HS-5 (cell line): ENCODE results near the gene WNK1.
"Not testable (repeated sequence)": the region's sequence is repeated elsewhere in the genome, so short reads cannot be mapped to it uniquely, and the experiment has no call there.

Experiments
- DNase-seq: peaks from one replicate; pipeline ENCODE4 v3.0.0-alpha.2; 2012; ENCODE audit warnings: low read depth

Gene WNK1

DNA sequence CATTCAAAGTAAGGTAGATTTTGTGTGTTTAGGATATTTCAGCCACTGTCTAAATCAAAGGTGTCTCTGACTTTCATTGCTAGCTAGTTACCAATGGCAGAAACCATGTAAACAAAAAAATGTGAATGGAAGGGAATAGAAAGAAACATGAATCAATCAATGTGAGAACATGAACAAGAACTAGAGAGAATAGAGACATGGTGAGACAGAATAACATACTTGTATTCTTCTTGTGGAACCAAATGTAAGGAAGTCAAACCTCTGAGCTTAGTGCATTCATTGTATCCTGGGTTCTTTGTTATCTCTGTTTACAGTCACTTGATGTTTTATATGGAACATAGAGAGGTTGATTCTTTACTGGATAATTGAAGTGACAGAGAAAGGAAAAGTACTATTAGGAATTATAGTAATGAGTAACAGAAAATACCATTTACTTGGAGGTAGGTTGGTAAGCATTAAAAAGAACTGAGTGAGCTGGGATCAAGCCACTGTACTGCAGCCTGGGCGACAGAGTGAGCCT lies 2.6 kb upstream of the WNK1 start:
- no peak for DNase-seq

DNA sequence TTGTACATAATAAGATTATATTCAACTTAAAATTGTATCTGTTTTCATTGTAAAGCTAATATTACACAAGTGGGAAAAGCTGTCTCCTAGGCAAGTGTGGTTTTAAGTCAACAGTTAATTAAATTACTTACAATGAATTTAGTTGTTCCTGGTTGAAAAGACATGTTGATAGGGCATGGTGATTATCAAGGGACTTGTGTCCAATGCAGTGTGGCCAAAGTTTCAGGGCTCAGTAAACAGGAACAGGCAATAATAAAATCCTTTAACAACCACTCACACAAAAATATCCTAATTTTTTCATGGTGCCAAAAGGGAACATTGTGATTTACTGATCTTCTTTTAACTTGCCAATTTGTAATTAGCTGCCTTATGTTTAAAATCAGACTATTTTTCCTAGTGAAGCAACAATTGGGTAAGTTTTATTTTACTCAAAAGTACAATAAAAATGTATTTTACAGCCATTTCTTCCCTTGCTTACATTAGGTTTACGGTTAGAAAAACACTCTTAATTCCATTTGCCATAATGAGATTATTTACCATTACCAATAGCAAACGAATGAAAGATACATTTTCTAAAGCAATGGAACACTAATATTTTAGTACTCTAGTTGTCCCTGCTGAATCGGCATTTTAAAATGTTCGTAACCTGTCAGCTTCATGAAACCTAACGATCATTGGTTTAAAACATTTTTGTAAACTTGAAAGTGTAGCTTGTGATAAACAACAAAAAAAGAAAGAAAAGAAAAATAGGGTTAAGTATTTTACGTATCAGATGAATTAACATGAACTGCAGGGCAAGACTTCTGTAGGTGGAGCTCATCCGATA lies 1.8 kb upstream of the WNK1 start:
- DNase-seq, result no peak

DNA sequence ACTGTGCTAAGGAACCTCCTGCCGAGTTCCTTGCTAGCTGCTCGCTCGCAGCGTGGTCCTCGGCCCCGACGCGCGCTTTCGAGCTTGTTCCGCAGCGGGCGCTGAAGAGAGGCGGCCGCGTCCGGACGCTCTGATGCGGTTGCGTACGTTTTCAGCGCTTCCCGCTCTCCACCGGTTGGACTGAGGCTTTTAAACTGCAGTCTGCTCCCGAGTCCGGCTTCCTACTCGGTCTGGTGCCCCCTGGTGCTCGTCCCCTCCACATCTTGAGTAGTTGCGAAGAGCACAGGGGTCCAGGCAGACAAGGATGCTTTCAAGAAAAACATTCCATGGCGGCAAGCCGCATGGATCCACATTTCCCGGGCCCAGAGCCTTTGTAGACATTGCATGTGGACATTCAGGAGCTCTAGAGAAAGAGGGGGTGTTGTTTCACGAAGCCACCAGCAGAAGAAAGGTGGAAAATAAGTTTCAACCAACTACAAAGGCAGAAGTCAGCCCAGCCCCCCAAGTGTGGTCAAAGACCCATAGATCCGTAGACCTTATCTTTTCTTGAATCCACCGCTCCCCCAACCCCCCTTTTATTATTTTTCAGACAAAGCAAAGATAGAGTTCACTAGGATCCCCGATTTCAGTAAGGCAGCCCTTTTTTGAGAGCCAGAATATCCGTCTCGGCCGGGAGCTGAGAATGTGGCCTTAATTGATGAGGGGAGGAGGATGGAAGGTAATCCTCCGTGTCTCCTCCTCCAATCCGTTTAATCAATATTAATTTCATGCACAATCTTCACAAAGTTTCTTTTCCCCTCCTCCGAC lies 984 bp upstream of the WNK1 start:
- peak; percentile 91 for DNase-seq

DNA sequence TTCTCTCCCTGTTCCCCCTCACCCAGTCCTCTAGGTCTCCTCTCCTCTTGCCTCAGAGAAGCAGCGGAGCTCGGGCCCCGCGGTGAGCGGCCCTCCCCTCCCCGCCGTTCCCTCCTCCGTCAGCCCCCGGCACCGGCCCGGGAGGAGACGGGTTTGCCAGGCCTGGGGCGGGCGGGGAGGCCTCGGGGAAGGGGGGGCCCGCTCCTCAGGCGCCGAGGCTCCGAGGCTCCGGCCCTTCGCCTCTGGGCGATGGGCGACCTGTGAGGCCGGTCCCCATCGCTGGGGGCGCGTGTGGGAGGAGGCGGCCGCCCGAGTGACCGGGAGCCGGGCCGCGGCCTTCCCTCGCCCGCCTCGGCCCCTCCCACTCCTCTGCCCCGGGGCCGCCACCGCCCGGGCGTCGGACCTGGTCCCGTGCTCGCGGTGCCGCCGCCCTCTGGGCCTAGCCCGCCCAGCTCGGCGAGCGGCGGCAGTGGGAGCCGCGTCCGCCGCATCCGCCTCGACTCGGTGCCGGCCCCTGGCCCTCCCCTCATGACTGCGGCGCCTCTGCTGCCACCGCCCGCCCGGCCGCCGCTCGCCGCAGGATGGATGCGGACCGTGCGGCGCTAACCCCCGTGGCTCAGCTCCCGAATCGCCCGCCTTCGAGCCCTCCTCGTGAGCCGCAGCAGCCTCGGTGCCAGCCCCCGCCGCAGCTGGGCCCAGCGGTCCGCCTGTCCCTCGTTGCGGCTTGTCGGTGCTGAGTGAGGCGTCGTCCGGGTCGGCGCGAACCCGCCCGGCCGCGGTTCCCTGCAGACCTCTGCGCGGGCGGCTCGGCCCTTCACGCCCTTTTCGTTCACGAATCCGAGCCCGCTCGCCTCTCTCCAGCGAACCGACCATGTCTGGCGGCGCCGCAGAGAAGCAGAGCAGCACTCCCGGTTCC lies 574 bp downstream of the WNK1 start:
- no peak for DNase-seq

DNA sequence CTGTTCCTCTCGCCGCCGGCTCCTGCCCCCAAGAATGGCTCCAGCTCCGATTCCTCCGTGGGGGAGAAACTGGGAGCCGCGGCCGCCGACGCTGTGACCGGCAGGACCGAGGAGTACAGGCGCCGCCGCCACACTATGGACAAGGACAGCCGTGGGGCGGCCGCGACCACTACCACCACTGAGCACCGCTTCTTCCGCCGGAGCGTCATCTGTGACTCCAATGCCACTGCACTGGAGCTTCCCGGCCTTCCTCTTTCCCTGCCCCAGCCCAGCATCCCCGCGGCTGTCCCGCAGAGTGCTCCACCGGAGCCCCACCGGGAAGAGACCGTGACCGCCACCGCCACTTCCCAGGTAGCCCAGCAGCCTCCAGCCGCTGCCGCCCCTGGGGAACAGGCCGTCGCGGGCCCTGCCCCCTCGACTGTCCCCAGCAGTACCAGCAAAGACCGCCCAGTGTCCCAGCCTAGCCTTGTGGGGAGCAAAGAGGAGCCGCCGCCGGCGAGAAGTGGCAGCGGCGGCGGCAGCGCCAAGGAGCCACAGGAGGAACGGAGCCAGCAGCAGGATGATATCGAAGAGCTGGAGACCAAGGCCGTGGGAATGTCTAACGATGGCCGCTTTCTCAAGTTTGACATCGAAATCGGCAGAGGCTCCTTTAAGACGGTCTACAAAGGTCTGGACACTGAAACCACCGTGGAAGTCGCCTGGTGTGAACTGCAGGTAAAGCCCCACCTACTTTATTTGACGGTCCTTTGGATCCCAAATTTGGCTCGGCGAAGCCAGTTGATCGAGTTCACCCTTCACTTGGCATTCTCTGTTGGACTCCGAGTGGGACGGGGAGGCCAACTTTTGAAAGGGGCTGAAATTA lies 1.5 kb downstream of the WNK1 start:
- DNase-seq, result no peak

DNA sequence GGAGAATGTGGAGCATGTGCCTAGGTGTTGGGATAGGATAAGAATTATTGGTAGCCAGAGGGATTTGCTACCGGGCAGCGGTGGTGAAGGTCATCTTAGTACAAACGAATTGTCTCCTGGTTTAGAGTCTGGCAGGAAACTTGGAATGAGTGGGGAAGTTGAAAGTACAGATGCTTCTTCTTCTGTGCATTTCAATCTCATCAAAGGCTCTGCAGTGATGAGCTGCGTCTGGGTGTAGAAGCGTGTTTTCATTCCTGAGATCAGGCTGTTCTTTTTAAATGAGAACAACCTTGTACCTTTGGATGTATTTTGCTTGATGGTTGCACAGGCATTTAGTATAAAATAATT lies 2.1 kb downstream of the WNK1 start:
- no peak for DNase-seq

DNA sequence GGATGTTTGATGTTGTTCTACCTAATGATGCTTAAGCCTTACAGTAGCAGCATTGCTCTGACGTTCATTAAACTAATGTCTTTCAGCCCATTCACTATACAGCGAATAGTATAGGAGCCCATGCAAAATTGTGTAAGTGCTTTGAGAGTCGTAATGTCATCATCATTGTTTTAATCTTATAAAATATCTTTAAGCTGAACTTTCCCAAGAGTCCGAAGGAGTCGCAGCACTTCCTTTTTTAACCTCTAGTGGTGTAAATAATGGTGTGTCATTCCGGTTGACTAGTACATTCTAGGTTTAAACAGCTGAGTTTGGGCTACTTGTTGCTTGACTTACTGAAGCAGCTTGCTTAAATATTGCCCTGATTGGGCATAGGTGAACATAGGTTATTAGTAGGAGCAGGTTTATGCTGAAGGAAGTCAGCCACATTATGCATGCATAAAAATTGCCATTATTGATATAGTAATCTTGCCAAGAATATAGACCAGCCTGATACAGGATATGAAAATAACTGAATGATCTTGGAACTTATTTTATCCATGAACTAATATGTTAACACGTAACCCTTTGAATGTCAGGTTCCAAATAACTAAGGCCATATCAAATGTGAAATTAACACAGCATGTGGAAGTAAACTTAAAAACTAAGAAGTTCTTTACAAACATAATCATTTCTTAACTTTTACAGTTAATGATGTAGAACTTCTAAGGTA lies 2.6 kb downstream of the WNK1 start:
- peak; percentile 67 for DNase-seq

DNA sequence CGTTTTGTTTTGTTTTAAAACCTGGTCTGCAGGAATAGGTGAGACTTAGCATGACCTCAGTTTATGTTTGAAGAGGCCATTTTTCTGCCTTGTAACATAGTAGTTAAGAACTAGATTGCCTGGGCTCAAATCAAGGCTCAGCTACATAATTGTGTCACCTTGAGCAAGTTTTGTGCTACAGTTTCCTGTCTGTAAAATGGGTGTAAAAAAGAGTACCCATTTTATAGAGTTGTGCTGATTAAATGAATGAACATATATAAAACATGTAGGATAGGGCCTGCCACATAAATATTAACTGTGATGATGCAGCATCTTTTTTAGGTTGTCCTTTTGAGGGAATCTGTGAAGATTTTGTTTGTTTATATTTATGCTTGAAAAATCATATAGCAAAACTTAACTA lies 7.2 kb downstream of the WNK1 start:
- DNase-seq, result no peak

DNA sequence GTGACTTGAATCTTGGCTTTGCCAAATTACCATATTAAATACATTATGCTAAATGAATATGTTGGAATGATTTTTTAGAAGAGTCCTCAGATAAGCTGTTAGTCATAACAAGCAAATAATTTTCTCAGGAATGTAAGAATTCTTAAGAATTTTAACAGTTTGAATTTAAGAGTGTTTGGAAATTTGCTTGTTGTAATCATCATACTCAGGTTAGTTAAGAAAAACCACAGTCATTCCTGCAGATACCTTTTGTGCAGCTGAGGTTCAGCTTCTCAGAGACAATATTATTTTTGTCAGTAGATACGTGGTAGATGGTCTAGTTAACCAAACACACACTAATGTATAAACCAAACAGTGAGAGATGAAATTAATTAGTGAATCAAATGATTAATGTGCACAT lies 8.9 kb downstream of the WNK1 start:
- DNase-seq, result no peak

DNA sequence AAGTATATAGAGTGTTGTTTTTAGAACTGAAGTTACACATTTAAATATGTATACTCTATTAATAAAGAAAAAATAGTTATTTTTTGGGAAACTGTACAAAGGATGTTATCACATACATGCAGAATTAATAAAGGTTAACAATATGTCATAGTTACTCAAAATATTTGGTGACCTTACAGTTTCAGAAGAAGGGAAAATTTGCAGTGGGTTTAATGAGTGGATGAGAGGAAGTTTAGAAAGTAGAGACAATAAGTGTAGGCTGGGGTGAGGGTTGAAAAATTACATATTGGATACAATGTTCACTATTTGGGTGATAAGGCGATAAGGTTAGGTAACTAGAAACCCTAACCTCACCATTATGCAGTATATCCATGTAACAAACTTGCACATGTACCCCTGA lies 13.5 kb downstream of the WNK1 start:
- no peak for DNase-seq

DNA sequence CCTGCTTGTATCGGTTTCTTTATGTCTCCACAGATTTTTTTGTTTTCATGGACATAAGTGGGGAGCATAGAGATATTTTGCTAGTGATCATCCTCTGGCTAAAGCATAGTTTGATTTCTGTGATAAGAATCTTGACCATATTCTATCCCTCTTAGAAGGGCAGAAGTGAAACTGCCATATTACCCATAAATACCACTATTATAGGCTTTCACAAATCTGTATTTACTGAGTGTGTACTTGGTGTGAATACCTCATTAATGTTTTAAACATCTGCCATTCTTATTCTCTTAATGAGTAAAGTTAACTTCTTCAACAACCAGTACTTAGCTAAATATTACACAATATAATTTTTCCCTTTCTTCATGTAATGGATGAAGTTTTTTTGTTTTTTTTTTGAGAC lies 16.1 kb downstream of the WNK1 start:
- no peak for DNase-seq

DNA sequence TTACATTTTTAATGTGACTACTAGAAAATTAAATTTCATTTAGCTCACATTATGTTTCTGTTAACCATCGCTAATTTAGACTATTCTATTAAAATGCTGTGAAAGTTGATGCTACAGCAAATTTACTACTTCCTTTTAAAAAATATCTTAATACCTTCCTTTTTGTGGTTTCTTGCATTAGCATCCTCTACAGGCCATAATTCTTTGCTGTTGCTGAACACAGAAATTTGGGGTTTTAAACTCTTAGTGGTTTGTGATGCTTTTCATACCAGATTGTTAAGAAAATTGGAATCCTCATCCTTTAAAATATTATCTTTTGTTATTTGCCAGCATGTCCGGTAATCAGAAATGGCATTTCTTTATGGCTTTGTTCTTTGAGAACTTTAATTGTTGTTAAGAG lies 18.1 kb downstream of the WNK1 start:
- no peak for DNase-seq

DNA sequence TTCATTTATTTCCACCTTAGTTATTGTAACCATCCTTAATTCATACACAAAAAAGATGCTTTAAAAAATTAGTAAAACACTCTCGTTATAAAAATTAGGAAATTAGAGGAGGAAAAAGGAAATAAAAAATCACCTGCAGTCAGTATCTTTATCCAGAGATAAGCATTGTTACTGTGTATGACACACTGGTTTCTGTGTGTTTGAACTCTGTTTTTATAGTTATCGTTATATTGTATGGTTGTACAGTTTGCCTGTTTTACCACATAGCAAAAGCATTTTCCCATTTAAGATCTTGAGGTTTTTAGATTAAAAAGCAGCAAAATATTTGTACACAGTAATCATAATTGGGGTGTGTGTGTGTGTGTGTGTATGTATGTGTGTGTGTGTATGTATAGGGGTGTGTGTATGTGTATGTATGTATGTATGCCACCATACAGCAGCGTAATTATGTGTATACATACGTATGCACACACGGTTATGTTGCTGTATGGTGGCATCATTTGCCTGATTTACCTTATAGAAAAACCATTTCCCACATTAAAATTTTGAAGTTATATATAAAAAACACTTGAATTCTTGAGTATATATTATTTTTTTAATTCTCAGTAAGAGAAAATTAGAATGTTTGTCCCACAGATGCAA lies 19.8 kb downstream of the WNK1 start:
- no peak for DNase-seq

DNA sequence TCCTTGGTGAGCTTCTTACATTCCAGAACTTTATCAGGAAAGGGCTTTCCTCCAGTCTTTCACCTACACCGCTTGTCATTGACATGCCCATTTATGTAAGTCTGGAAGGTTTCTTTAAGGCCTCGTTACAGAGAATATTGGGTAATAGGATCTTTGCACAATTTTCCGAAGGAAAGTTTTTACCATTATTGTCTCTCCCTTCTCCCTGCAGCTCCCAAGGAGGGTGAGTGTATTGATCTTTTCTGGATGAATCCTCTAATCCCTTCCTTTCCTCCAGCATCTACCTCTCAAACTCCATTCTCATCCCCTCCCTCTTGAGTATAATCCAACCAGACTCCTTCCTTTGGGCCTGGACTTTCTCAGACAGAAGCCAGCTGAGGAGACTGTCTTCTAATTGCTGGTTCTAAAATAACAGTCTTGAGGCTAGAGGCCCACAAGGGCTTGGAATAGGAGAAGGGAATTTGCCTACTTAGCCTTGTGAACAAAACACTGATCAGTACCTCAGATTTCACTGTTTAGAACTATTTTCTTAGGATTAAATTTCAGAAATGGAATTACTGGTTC lies 21.8 kb downstream of the WNK1 start:
- no peak for DNase-seq

DNA sequence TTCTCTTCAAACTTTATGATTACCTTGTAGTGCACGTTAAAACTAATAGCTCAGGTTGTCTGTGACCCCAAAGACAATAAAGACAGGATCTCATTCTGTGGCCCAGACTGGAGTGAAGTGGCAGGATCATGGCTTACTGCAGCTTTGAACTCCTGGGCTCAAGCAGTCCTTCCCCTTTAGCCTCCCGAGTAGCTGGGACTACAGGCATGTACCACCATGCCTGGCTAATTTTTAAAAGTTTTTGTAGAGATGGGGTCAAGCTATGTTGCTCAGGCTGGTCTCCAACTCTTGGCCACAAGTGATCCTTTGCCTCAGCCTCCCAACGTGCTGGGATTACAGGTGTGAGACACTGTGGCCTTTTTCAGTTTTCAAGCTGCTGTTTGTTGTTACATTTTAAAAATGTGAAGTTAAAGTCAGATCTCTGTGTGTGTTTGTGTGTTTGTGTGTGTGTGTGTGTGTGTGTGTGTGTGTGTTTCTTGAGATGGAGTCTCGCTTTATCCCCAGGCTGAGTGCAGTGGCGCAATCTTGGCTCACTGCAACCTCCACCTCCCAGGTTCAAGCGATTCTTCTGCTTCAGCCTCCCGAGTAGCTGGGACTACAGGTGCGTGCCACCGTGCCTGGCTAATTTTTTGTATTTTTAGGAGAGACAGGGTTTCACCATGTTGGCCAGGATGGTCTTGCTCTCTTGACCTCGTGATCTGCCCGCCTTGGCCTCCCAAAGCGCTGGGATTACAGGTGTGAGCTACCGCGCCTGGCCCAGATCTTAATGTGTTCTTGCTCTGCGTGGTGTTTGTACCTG lies 23.8 kb downstream of the WNK1 start:
- DNase-seq, result not testable (repeated sequence)

DNA sequence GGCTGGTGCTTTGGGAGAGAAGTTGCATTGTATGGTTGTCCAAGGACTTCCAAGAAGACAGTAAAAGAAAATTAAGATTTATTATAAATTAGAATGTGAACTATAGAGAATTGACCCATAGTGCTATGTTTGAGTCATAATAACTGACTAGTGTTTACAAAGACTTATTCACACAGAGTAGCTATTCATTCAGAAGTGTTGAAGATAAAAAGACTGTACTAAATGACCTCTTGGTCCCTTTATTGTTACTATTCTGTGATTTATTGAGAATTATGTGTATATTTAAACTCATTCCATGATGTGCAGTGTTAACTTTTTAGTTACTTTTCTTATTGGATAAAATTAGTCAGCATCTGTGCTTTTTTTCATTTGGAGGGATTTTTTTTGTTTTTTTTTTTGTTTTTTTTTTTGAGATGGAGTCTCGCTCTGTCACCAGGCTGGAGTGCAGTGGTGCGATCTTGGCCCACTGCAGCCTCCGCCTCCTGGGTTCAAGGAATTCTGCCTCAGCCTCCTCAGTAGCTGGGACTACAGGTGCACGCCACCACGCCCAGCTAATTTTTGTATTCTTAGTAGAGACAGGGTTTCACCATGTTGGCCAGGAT lies 24.5 kb downstream of the WNK1 start:
- not testable (repeated sequence) for DNase-seq

DNA sequence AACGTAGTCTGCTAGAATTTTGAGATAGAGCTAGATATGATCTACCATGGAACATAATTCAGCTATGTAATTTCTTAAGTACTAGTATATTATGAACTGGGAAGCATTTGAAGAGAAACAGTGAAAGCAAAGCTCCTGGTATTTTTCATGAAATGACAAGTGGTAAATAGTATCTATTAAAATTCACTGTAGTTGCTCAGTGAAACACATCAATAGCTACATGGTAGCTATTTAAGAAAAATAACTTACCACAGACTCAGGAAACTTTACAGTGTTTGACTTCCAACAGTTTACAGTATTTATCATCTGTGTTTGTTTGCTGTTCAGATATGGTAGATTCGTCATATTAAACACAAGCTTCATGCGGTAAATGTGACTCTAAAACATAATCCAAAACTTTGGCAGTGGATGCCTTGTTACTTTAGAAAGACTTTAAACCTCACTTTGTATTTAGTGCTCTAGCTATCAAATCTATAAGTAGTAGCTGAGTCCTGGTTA lies 25.2 kb downstream of the WNK1 start:
- DNase-seq, result no peak

DNA sequence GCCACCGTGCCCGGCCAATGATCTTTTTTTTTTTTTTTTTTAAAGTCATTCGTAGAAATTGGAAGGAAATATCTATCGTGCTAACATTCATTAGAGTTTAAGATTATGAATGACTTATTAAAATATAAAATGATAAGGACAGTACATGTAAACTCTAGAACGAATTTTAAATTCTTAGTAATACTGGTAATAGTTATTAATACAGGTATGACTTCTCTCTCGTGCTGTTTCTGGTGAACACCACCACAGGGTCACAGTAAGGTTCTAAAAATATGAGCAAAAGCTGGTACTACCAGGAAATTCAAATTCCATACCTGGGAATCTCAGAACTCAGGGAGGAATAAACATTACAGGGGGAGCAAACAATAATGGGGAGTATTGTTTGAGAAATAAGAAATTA lies 26.2 kb downstream of the WNK1 start:
- no peak for DNase-seq
